ENCODE data around the gene RNF44. TPM values are rescaled to one million over a fixed set of nuclear protein-coding genes. Genes with fewer than 3 reads are reported as not detected.

Gene RNF44
- total RNA-seq, 2 donors from 2014 or later, result 85.3 to 88.1 TPM

DNA sequence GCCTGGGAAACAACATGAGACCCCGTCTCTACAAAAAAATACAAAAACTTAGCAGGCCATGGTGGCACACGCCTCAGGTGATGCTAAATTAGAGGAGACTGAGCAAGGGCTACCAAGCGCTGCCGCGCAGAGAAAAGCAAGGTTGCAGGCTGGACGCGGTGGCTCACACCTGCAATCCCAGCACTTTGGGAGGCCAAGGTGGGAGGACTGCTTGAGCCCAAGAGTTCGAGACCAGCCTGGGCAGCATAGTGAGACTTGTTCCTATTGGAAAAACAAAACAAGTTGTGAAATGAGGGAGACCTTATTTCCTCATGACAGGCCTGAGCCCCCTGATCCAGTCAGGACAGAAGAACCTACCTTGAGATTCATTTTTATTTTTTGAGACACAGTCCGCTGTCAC is 11.5 kb downstream of the RNF44 start:
- Mint-ChIP-seq H3K27ac (no peak overlapping the region), H3K4me1 (no peaks in the 10 kb centered on the region), H3K4me3 (no peak overlapping the region), H3K27me3 (no peaks in the 10 kb centered on the region), H3K9me3 (no peaks in the 10 kb centered on the region), H3K36me3 (ENCODE audit: low read depth) (peaks cover 29% of the 10 kb centered on the region)
- ATAC-seq (replicated peaks), result no peak

DNA sequence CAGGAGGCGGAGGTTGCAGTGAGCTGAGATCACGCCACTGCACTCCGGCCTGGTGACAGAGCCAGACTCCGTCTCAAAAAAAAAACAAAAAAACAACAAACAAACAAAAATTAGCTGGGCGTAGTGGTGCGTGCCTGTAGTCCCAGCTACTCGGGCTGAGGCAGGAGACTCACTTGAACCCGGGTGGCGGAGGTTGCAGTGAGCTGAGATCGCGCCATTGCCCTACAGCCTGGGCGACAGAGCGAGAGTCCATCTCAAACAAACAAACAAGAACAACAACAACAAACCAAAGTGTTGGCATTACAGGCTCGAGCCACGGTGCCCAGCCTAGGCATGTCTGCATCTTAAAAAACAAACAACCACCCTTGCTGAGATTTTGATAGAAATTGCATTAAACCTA is 12.2 kb downstream of the RNF44 start:
- Mint-ChIP-seq H3K27ac (no peak overlapping the region), H3K36me3 (ENCODE audit: low read depth) (peaks cover 28% of the 10 kb centered on the region), H3K9me3 (no peaks in the 10 kb centered on the region), H3K4me1 (peaks cover 3% of the 10 kb centered on the region), H3K27me3 (no peaks in the 10 kb centered on the region), H3K4me3 (no peak overlapping the region)
- no peak for ATAC-seq (replicated peaks)

GRCh38 chr5:176524138-176524537 is 13.1 kb downstream of the RNF44 start:
- no peaks in the 10 kb centered on the region for H3K9me3 Mint-ChIP-seq
- no peak for ATAC-seq (replicated peaks)
- peaks cover 6% of the 10 kb centered on the region for H3K4me1 Mint-ChIP-seq
- no peaks in the 10 kb centered on the region for H3K27me3 Mint-ChIP-seq
- H3K36me3 Mint-ChIP-seq (ENCODE audit: low read depth), result peaks cover 20% of the 10 kb centered on the region
- no peak overlapping the region for H3K4me3 Mint-ChIP-seq
- no peak overlapping the region for H3K27ac Mint-ChIP-seq

- Mint-ChIP-seq H3K27me3 (no peaks in the 10 kb centered on the region), H3K4me3 (no peak overlapping the region), H3K9me3 (no peaks in the 10 kb centered on the region), H3K4me1 (peaks cover 11% of the 10 kb centered on the region), H3K27ac (no peak overlapping the region), H3K36me3 (ENCODE audit: low read depth) (peaks cover 5% of the 10 kb centered on the region)
- no peak for ATAC-seq (replicated peaks)
These were observed 15.4 kb downstream of the RNF44 start for GRCh38 chr5:176521699-176522263.

GRCh38 chr5:176521286-176521685 is 15.9 kb downstream of the RNF44 start:
- peaks cover 5% of the 10 kb centered on the region for H3K36me3 Mint-ChIP-seq (ENCODE audit: low read depth)
- H3K27ac Mint-ChIP-seq, result no peak overlapping the region
- no peak for ATAC-seq (replicated peaks)
- H3K4me3 Mint-ChIP-seq, result no peak overlapping the region
- peaks cover 11% of the 10 kb centered on the region for H3K4me1 Mint-ChIP-seq
- H3K9me3 Mint-ChIP-seq, result no peaks in the 10 kb centered on the region
- no peaks in the 10 kb centered on the region for H3K27me3 Mint-ChIP-seq

- no peak for ATAC-seq (replicated peaks)
- Mint-ChIP-seq H3K27me3 (no peaks in the 10 kb centered on the region), H3K4me1 (peaks cover 11% of the 10 kb centered on the region), H3K36me3 (ENCODE audit: low read depth) (no peaks in the 10 kb centered on the region), H3K9me3 (no peaks in the 10 kb centered on the region), H3K4me3 (no peak overlapping the region), H3K27ac (peak overlapping the region; percentile 35)
These were observed 17.1 kb downstream of the RNF44 start for GRCh38 chr5:176519810-176520720.

GRCh38 chr5:176517053-176517661 is 20.0 kb downstream of the RNF44 start:
- Mint-ChIP-seq H3K36me3 (ENCODE audit: low read depth) (no peaks in the 10 kb centered on the region), H3K4me3 (no peak overlapping the region), H3K4me1 (peaks cover 17% of the 10 kb centered on the region), H3K9me3 (no peaks in the 10 kb centered on the region), H3K27ac (peak overlapping the region; percentile 24), H3K27me3 (no peaks in the 10 kb centered on the region)
- no peak for ATAC-seq (replicated peaks)

DNA sequence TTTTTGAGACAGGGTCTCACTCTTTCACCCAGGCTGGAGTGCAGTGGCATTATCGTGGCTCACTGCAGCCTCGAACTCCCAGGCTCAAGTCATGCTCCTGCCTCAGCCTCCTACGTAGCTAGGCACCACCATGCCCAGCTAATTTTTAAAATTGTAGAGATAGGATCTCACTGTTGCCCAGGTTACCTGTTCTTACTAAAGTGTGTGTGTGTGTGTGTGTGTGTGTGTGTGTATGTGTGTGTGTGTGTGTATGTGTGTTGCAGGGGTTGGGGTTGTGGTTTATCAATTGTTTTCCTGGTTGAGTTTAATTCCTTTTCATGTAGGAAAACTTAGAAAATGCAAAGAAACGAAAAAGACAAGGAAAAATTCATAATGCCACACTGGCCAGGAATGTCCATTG is 21.8 kb downstream of the RNF44 start:
- no peaks in the 10 kb centered on the region for H3K36me3 Mint-ChIP-seq (ENCODE audit: low read depth)
- H3K4me3 Mint-ChIP-seq, result no peak overlapping the region
- no peaks in the 10 kb centered on the region for H3K9me3 Mint-ChIP-seq
- no peak overlapping the region for H3K27ac Mint-ChIP-seq
- no peak for ATAC-seq (replicated peaks)
- H3K27me3 Mint-ChIP-seq, result no peaks in the 10 kb centered on the region
- peaks cover 17% of the 10 kb centered on the region for H3K4me1 Mint-ChIP-seq

- Mint-ChIP-seq H3K4me1 (peaks cover 11% of the 10 kb centered on the region), H3K27ac (peak overlapping the region; percentile 45), H3K9me3 (no peaks in the 10 kb centered on the region), H3K4me3 (no peak overlapping the region), H3K36me3 (ENCODE audit: low read depth) (peaks cover under 1% of the 10 kb centered on the region), H3K27me3 (no peaks in the 10 kb centered on the region)
- no peak for ATAC-seq (replicated peaks)
These were observed 22.8 kb downstream of the RNF44 start for GRCh38 chr5:176514244-176514950.

DNA sequence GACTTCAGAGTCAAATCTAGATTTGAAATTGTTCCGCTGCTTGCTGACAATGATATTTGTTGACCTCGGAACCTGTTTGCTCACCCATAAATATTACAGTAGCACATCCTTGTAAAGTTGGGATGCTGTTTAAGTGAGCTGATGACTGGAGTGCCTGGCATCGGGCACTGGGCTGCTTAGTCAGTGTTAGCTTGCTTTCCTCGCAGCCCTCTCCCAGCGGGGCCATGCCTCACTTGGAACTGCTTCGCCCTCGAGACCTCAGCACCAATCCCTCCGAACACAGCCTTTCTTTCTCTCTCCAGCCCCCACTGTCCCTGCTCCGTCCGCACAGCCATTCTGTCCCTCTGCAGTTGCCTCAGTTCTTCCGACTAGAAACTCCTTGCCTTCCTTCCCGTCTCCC is 23.4 kb downstream of the RNF44 start:
- H3K27ac Mint-ChIP-seq, result peak overlapping the region; percentile 45
- no peak overlapping the region for H3K4me3 Mint-ChIP-seq
- no peaks in the 10 kb centered on the region for H3K9me3 Mint-ChIP-seq
- H3K4me1 Mint-ChIP-seq, result peaks cover 11% of the 10 kb centered on the region
- no peaks in the 10 kb centered on the region for H3K27me3 Mint-ChIP-seq
- peaks cover 7% of the 10 kb centered on the region for H3K36me3 Mint-ChIP-seq (ENCODE audit: low read depth)
- ATAC-seq (replicated peaks), result no peak

DNA sequence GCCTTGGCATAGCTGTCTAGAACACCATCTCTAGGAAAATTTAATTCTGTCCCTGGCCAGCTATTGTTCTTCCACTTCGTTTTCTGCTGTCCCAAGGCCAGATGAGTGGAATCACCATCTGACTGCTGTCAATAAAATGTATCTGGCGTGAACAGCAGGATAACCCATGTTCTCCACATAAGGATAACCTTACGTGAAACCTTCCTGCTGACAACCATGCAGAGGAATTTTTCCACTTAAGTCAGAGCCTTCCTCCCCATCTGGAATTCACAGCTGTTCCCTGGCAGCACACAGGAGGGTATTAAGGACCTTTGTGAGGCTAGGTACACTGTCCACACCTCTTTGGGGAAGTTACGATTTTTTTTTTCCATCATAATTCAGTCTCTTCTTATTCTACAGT is 28.6 kb downstream of the RNF44 start:
- Mint-ChIP-seq H3K36me3 (ENCODE audit: low read depth) (peaks cover 58% of the 10 kb centered on the region), H3K27ac (no peak overlapping the region)

GRCh38 chr5:176507911-176508310 is 29.3 kb downstream of the RNF44 start:
- no peak for ATAC-seq (replicated peaks)
- Mint-ChIP-seq H3K4me1 (no peaks in the 10 kb centered on the region), H3K27ac (peak overlapping the region; percentile 46), H3K36me3 (ENCODE audit: low read depth) (peaks cover 65% of the 10 kb centered on the region), H3K9me3 (no peaks in the 10 kb centered on the region), H3K27me3 (no peaks in the 10 kb centered on the region), H3K4me3 (no peak overlapping the region)

More for the DNA sequence above, 28.6 kb downstream of the RNF44 start:
- no peak for ATAC-seq (replicated peaks)
- Mint-ChIP-seq H3K27me3 (no peaks in the 10 kb centered on the region), H3K4me3 (no peak overlapping the region), H3K9me3 (no peaks in the 10 kb centered on the region), H3K4me1 (no peaks in the 10 kb centered on the region)

DNA sequence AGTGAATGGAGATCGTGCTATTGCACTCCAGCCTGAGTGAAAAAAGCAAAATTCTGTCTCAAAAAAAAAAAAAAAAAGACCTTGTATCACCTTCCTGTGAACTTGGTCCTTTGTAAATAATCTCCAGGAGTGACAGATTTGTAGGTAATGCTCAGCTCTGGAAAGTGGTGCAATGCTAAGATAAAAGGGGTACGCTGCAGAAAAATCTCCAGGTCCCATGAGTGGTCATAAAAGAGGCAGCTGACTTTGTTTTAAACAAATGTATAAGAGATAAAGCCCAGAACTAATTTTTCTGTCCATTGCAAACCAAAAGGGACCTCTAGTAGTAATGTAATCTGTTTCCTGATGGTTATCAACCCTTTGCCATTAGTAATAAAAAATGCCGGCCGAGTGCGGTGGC is 33.7 kb downstream of the RNF44 start:
- Mint-ChIP-seq H3K4me1 (no peaks in the 10 kb centered on the region), H3K27ac (no peak overlapping the region), H3K9me3 (no peaks in the 10 kb centered on the region), H3K27me3 (no peaks in the 10 kb centered on the region), H3K4me3 (no peak overlapping the region), H3K36me3 (ENCODE audit: low read depth) (peaks cover 97% of the 10 kb centered on the region)
- ATAC-seq (replicated peaks), result no peak

GRCh38 chr5:176501333-176501732 is 35.9 kb downstream of the RNF44 start:
- Mint-ChIP-seq H3K36me3 (ENCODE audit: low read depth) (peaks cover 97% of the 10 kb centered on the region), H3K4me3 (no peak overlapping the region), H3K27me3 (no peaks in the 10 kb centered on the region), H3K27ac (no peak overlapping the region), H3K4me1 (no peaks in the 10 kb centered on the region), H3K9me3 (no peaks in the 10 kb centered on the region)
- no peak for ATAC-seq (replicated peaks)
